Neuron (in vitro differentiated cells): ENCODE data around the gene MUC2.

Experiments
- H2AFZ ChIP-seq: one replicate; pipeline ENCODE4 v1.6.1; 2013; ENCODE audit warnings: low read depth, mild to moderate bottlenecking, inconsistent platforms, low read length, moderate library complexity
- H3K27me3 ChIP-seq: one replicate; pipeline ENCODE4 v1.6.1; 2013; ENCODE audit warnings: low read length; ENCODE audit not compliant: insufficient read depth
- H3K36me3 ChIP-seq: one replicate; pipeline ENCODE4 v1.6.1; 2013; ENCODE audit warnings: low read length; ENCODE audit not compliant: insufficient read depth
- H3K4me1 ChIP-seq: one replicate; pipeline ENCODE4 v1.6.1; 2013; ENCODE audit warnings: low read length; ENCODE audit not compliant: insufficient read depth
- H3K4me3 ChIP-seq: 2 replicates; pipeline ENCODE4 v1.5.1; 2013; ENCODE audit warnings: mild to moderate bottlenecking, low read length, moderate library complexity
- H3K9me3 ChIP-seq: one replicate; pipeline ENCODE4 v1.6.1; 2013; ENCODE audit warnings: low read length

The MUC2 gene

DNA sequence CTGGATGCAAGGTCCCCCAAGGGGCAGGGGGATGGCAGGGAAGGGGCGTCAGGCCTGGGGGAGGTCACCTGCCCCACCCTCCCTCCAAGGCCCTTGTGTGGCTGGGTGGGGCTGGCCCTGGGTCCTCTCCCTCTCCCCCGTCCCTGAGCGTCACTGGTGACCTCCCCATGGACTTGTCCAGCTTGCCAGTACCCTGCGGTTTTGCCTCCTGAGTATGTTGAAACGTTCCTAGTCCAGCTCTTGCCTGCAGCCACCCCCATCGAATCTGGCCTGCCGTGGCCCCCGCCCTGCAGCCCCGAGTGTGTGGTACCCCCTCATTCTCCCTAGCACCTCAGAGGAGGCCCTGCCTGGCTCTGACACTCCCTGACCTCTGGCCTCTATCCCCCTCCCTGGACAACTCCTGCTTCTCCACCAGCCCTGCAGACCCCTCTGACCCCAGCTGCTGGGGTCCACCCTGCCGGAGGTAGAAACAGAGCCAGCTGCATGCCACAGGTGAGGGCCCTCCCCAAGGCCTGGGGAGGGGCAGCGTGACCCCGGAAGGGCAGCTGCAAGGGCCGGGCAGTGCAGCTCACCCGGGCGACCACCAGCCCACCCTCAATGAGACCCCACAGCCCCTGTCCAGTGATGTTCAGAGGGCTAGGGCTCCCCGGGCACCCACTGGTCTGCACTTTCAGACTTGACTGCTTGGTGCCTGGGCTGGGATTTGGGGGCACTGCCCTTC lies 34.1 kb upstream of the MUC2 start:
- H3K36me3 ChIP-seq, result no peaks in the 10 kb centered on the region
- peaks cover 8% of the 10 kb centered on the region for H3K27me3 ChIP-seq
- no peaks in the 10 kb centered on the region for H3K4me1 ChIP-seq
- H3K4me3 ChIP-seq, result no peak overlapping the region
- no peak overlapping the region for H2AFZ ChIP-seq
- no peaks in the 10 kb centered on the region for H3K9me3 ChIP-seq

DNA sequence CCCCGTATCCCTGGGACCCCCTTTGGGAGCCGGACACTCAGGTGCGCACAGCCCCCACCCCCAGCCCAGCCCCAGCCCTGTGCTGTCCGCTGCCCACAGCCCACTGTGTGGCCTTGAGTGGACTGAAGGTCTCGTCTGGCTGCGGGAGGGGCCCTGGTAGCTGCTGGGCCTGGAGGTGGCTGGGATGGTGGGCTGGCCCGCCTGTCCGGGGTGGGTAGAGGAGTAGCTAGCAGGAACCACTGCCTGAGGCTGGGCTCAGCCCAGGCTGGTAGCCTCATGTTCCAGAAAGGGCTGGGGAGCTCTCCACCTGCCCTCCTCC lies 33.6 kb upstream of the MUC2 start:
- Histone ChIP-seq H3K27me3 (peaks cover 8% of the 10 kb centered on the region), H2AFZ (no peak overlapping the region), H3K4me3 (no peak overlapping the region), H3K9me3 (no peaks in the 10 kb centered on the region), H3K36me3 (no peaks in the 10 kb centered on the region), H3K4me1 (no peaks in the 10 kb centered on the region)

DNA sequence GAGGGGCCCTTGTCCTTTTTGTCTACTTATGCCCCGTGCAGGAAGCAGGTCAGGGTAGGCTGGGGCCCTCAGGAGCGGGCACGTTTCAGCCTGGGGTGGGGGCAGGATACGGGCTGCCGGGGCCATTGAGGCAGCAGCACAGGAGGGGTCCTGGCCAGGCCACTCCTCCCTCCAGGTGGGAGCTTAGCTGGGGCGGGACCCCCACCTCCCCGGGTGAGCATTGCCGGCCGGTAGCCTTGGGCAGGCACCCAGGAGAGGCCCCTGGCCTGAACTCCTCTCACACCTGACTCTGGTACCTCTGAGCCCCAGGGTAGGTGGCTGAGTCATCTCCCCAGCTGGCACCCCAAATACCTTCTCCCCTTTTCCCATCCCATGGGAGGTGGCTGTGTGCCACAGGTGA lies 33.2 kb upstream of the MUC2 start:
- H3K4me3 ChIP-seq, result no peak overlapping the region
- H2AFZ ChIP-seq, result no peak overlapping the region
- no peaks in the 10 kb centered on the region for H3K4me1 ChIP-seq
- H3K27me3 ChIP-seq, result peaks cover 8% of the 10 kb centered on the region
- no peaks in the 10 kb centered on the region for H3K36me3 ChIP-seq
- H3K9me3 ChIP-seq, result no peaks in the 10 kb centered on the region

DNA sequence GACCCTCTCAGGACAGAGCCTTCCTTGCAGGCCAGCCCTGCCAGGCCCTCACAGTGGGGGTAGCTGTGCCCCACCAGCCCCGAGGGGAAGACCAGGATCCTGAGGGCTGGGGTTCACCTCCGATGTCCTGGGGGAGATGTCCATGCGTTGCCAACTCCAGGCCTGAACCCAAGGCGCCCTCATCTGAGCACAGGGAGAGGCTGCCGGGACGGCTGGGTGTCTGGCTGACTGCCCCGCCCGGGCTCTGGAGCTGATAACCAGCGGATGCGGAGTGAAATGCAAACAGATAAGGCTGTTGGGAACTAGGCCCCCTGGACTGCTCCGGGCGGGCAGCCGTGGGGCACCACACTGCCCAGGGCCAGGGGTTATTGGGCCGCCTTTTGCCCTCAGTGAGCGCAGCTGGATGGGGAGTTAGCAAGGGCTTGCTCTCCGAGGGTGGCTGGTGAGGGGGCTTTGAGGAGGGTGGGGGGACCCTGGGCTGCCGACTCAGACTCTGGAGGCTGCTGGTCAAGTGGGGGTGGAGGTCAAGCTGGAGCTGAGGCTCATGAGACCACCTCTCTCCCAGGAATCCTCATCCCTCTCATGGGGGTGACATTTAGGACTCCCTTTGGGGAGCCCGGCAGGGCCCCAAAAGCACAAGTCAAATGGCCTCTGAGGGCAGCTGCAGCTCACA lies 32.6 kb upstream of the MUC2 start:
- no peaks in the 10 kb centered on the region for H3K4me1 ChIP-seq
- H3K36me3 ChIP-seq, result no peaks in the 10 kb centered on the region
- H3K9me3 ChIP-seq, result no peaks in the 10 kb centered on the region
- H3K27me3 ChIP-seq, result peaks cover 8% of the 10 kb centered on the region
- H2AFZ ChIP-seq, result no peak overlapping the region
- no peak overlapping the region for H3K4me3 ChIP-seq

DNA sequence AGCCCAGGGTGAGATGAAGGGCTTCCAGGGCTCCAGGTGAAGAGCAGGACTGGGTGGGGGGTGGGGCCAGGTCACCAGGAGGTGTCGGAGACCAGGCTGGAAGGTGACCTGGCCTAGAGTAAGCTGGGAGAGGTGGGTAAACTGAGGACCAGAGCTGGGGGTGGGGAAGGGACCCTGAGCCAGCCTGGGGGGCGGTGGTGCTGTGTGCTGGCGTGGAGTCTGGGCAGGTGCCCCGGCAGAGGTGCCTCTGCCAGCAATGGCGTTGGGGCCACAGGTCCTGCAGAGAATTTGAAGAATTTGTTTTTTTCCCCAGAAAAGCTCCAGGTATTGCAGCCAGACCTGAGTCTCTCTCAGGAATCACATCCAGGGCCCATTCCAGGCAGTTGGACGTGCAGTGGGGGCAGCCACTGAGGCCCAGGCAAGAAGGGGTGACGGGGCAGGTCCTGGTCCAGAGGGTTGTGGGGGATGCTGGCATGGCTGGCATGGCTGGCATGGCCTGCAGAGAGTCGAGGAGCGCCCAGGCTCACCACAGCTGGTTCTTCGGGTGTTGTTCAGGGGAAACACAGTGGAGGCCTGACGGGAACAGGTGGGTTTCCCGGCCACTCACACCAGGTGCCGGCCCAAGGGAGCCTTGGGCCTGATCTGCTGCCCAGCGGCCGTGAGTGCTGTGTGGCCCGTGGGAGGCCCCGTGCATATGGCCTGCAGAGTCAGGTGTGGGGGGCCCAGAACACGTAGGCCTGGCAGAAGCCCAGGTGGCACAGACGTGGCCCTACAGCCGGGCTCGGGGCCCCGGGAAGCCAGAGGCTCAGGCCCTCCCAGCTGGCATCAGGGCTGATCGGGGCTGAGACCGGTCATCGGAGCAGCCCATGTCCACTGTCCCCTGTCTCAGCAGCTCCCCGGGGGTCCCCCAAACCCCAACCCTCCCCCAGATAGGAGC lies 31.8 kb upstream of the MUC2 start:
- no peaks in the 10 kb centered on the region for H3K4me1 ChIP-seq
- peaks cover 4% of the 10 kb centered on the region for H3K27me3 ChIP-seq
- H2AFZ ChIP-seq, result no peak overlapping the region

DNA sequence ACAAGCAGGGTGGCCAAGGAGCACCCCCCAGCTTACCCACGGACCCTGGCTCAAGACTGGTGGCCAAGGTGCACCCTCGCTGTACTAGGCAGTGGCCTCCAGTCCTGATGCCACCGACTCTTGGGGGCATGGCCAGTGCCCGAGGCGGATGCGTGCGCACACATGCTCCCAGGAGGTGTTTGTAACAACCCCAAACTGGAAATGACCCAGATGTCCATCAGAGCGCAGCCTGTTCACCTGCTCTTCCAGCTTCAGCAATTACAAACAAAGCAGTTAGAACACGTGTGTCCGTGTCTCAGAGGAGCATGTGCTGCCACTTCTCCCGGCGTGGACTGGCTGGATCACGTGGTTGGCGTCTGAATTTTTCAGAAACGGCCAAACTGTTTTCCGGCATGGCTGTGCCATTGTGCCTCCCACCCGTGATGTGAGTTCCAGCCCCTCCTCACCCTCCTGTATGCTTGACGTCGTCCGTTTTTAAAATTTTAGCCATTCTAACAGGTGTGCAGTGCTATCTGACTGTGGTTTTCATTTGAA lies 31.0 kb upstream of the MUC2 start:
- H3K27me3 ChIP-seq, result peaks cover 6% of the 10 kb centered on the region
- no peak overlapping the region for H2AFZ ChIP-seq
- H3K36me3 ChIP-seq, result no peaks in the 10 kb centered on the region
- no peak overlapping the region for H3K4me3 ChIP-seq
- no peaks in the 10 kb centered on the region for H3K4me1 ChIP-seq
- H3K9me3 ChIP-seq, result peaks cover 2% of the 10 kb centered on the region

More for the DNA sequence above, 31.8 kb upstream of the MUC2 start:
- Histone ChIP-seq H3K36me3 (no peaks in the 10 kb centered on the region), H3K4me3 (no peak overlapping the region), H3K9me3 (no peaks in the 10 kb centered on the region)

DNA sequence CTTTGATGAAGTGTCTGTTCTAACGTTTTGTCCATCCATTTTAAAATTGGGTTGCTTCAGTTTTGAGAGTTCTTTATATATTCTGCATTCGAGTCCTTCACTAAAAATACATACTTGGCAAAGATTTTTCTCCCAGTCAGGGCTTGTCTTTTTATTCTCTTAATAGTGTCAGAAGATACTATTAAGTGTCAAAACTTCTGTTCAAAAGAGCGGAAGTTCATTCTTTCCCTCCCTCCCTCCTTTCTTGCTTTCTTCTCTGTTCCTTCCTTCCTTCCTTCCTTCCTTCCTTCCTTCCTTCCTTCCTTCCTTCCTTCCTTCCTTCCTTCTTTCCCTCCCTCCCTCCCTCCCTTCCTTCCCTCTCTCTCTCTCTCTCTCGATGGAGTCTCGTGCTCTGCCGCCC lies 30.5 kb upstream of the MUC2 start:
- Histone ChIP-seq H2AFZ (no peak overlapping the region), H3K9me3 (peaks cover 2% of the 10 kb centered on the region), H3K4me1 (no peaks in the 10 kb centered on the region), H3K27me3 (peaks cover 6% of the 10 kb centered on the region), H3K36me3 (no peaks in the 10 kb centered on the region), H3K4me3 (no peak overlapping the region)

DNA sequence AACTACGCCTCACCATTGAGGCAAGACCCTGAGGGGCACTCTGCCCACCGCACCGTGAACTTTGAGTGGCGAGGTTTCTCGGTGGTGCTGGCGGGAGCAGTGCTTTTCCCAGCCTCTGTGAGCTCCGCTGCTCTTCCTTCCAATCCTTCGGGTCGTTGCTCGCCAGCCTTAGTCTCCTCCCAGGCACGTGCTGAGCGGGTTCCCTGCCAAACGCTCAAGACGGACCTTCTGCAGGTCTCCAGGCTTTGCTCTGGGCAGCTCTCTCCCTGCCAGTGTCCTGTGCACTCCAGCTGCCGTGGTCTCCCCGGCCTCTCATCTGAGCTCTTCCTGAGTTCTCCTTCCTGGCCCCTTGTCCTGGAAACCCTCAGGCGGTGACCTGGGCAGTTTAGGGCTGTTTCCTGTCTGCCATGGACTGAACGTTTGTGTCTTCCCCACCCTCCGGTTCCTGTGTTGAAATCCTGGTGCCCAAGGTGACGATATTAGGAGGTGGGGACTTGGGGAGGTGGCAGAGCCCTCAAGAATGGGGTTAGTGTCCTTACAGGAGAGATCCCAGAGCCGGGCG lies 27.0 kb upstream of the MUC2 start:
- Histone ChIP-seq H3K4me1 (no peaks in the 10 kb centered on the region), H3K4me3 (no peak overlapping the region), H3K36me3 (no peaks in the 10 kb centered on the region), H2AFZ (no peak overlapping the region), H3K27me3 (peaks cover 6% of the 10 kb centered on the region), H3K9me3 (peaks cover 2% of the 10 kb centered on the region)

DNA sequence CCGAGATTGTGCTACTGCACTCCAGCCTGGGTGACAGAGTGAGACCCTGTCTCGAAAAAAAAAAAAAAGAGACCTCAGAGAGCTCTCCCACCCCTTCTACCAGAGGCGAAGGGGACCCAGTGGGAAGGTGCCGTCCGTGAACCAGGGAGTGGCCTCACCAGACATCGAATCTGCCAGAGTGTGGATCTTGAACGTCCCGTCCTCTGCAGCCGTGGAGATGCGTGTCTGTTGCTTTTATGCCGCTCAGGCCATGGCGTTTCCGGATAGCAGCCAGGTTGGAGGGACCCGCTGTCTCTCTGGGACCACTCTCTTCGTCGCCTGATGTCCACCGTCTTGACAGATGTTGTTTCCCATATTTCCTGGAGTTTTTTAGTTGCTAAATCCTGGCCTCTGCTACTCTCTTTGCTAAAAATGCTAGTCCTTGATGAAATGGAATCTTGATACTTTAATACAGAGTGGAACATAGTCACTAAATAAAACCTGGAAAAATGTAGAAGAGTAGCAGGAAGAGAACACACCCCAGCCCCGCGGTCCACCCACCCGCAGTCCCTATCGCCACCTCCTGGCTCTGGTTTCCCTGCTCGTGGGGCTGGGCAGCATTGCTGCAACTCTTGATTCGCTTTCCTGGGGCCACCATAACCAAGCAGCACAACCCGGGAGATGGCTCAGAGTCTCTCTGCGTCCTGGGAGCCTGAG lies 26.2 kb upstream of the MUC2 start:
- no peaks in the 10 kb centered on the region for H3K4me1 ChIP-seq
- H3K36me3 ChIP-seq, result no peaks in the 10 kb centered on the region
- peaks cover 5% of the 10 kb centered on the region for H3K27me3 ChIP-seq
- H3K9me3 ChIP-seq, result peaks cover 2% of the 10 kb centered on the region
- no peak overlapping the region for H3K4me3 ChIP-seq
- no peak overlapping the region for H2AFZ ChIP-seq

DNA sequence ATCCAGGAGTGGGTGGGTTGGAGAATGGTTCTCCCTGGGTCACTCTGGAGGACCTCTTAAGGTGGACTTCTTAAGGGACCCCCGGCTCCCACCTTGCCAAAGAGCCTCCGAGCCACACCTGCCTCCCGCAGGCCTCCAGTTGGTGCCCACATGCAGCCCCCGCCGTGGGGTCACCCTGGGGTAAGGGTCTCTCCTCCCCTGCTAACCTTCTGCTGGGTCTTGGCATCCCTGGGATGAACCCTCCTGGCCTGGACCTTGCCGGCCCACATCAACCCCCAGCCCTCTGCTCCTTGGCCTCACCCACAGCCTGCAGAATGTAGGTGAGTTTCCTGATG lies 25.6 kb upstream of the MUC2 start:
- H3K9me3 ChIP-seq, result peaks cover 2% of the 10 kb centered on the region
- H3K27me3 ChIP-seq, result peaks cover 2% of the 10 kb centered on the region
- H2AFZ ChIP-seq, result no peak overlapping the region
- no peaks in the 10 kb centered on the region for H3K36me3 ChIP-seq
- H3K4me1 ChIP-seq, result no peaks in the 10 kb centered on the region
- no peak overlapping the region for H3K4me3 ChIP-seq

DNA sequence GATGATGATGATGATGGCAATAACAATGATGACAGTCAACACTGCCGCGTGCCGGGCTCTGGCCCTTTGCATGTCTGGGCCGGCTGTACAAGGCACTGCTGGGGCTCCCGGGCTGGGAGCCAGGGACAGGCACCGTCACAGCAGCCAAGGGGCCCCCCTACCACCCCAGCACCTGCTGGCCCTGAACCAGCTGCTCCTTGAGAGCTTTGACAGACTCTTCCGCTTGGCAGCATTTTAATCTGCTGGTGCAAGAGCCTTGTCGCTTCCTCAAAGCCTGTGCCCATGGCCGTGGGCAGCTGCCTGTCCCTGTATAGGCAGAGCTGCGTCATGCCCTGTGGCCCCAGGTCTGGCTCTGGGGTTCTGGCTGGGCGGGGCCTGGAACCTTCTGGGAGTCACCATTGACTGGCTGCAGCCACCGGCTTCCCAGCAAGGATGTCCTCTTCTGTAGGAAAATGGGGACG lies 25.2 kb upstream of the MUC2 start:
- Histone ChIP-seq H2AFZ (no peak overlapping the region), H3K9me3 (peaks cover 2% of the 10 kb centered on the region), H3K36me3 (no peaks in the 10 kb centered on the region), H3K27me3 (peaks cover 2% of the 10 kb centered on the region), H3K4me1 (no peaks in the 10 kb centered on the region), H3K4me3 (no peak overlapping the region)

DNA sequence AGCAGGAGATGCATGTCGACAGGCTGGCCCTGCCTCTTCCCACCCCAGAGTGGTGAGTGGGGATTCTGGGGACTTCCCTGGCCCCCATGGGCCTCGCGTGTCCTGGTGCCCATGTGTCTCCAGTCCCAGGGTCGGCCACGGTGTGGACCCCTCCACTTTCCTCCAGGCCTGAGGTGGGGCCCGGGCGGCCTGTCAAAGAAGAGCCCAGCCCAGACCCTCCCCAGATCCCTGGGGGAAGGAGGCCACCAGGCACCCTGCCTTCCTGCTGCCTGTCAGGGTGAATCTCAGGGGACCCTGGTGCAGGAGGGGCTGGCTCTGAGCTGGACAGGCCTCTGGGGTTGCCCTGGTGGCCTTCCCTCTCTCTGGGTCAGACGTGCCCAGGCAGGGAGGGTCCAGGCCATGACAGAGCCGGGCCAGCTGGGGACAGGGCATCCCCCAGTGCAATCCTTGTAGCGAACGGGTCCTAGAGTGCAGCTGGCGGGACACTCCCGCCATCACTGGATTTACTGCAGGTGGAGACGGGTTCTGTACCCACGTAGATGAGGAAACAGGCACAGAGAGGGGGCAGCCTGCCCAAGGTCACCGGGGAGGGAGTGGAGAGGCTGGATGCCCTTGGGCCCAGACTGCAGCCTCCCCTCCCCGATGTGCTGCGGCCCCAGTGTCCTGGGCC lies 24.6 kb upstream of the MUC2 start:
- Histone ChIP-seq H3K27me3 (peaks cover 2% of the 10 kb centered on the region), H2AFZ (no peak overlapping the region), H3K4me1 (no peaks in the 10 kb centered on the region)

More for the DNA sequence above, 24.6 kb upstream of the MUC2 start:
- H3K4me3 ChIP-seq, result no peak overlapping the region
- H3K9me3 ChIP-seq, result peaks cover 2% of the 10 kb centered on the region
- H3K36me3 ChIP-seq, result no peaks in the 10 kb centered on the region
